OCI-LY3 (cell line): ENCODE data around the gene MDM4.

Source experiments
- H2AFZ ChIP-seq: fragments of 200-600, 300-600 bp; shearing (Covaris generic); 2 replicates; pipeline ENCODE4 v1.6.0; 2014; ENCODE audit warnings: antibody characterized with exemption, low read depth, low read length
- H3K27ac ChIP-seq: fragments of 200-600, 300-600 bp; sonication (generic); 2 replicates; pipeline ENCODE4 v1.5.1; 2014; ENCODE audit warnings: mild to moderate bottlenecking, low read length, moderate library complexity, mixed read lengths
- H3K27me3 ChIP-seq: fragments of 200-600, 300-600 bp; sonication (generic); 2 replicates; pipeline ENCODE4 v1.6.1; 2014; ENCODE audit warnings: low read depth, low read length, mixed read lengths
- H3K36me3 ChIP-seq: fragments of 200-600, 300-600 bp; sonication (generic); replicated peaks from 2 replicates; pipeline ENCODE3; 2014; ENCODE audit warnings: low read depth, low read length, mixed read lengths
- H3K4me1 ChIP-seq: fragments of 300-600, 200-600 bp; sonication (generic); 2 replicates; pipeline ENCODE4 v1.6.1; 2014; ENCODE audit warnings: low read length, mixed read lengths
- H3K4me2 ChIP-seq: fragments of 200-600, 300-600 bp; sonication (generic); 2 replicates; pipeline ENCODE4 v1.6.1; 2014; ENCODE audit warnings: low read length, mixed read lengths
- H3K4me3 ChIP-seq: fragments of 300-600, 200-600 bp; sonication (generic); 2 replicates; pipeline ENCODE4 v1.5.1; 2014; ENCODE audit warnings: antibody characterized with exemption, mild to moderate bottlenecking, low read length, moderate library complexity
- H3K79me2 ChIP-seq: fragments of 300-600, 200-600 bp; shearing (Covaris generic); 2 replicates; pipeline ENCODE4 v1.6.1; 2014; ENCODE audit warnings: mild to moderate bottlenecking, low read length, mixed read lengths
- H3K9ac ChIP-seq: fragments of 300-600, 200-600 bp; shearing (Covaris generic); 2 replicates; pipeline ENCODE4 v1.6.0; 2014; ENCODE audit warnings: mild to moderate bottlenecking, low read length, moderate library complexity
- H3K9me3 ChIP-seq: fragments of 200-600, 300-600 bp; shearing (Covaris generic); 2 replicates; pipeline ENCODE4 v1.6.1; 2014; ENCODE audit warnings: low read length, mixed read lengths; ENCODE audit not compliant: insufficient read depth
- H4K20me1 ChIP-seq: fragments of 200-600, 300-600 bp; sonication (generic); 2 replicates; pipeline ENCODE4 v1.6.1; 2016; ENCODE audit warnings: low read length, mixed read lengths; ENCODE audit not compliant: insufficient read depth
- CTCF ChIP-seq: fragments of 200-600, 300-600 bp; sonication (generic); IDR thresholded peaks from 2 replicates; pipeline ENCODE4 v1.5.1; 2014; ENCODE audit warnings: antibody characterized with exemption, low read length, low read depth
- EZH2phosphoT487 ChIP-seq: fragments of 200-600 bp; shearing (Covaris generic); IDR thresholded peaks from 2 replicates; pipeline ENCODE4 v1.6.1; 2018; ENCODE audit warnings: antibody characterized with exemption, mixed run types, low read depth

MDM4 gene

DNA sequence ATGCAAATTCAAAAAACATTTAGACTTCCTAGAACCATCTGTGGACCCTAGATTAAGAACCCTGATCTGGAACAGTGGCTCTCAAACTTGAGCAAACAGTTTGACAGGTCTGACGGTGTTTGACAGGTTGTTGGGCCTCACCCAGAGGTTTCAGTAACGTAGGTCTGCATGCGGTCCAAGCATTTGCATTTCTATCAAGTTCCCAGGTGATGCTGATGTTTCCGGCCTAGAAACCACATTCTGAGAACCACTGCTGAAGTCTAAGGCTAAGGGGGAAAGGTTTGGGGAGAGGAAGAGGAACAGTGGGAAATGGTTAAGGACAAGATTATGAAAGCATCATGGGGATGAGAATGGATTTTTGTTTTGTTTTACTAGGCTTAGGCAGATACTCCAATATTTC is 48.6 kb downstream of the MDM4 start:
- no peak overlapping the region for H3K27ac ChIP-seq

DNA sequence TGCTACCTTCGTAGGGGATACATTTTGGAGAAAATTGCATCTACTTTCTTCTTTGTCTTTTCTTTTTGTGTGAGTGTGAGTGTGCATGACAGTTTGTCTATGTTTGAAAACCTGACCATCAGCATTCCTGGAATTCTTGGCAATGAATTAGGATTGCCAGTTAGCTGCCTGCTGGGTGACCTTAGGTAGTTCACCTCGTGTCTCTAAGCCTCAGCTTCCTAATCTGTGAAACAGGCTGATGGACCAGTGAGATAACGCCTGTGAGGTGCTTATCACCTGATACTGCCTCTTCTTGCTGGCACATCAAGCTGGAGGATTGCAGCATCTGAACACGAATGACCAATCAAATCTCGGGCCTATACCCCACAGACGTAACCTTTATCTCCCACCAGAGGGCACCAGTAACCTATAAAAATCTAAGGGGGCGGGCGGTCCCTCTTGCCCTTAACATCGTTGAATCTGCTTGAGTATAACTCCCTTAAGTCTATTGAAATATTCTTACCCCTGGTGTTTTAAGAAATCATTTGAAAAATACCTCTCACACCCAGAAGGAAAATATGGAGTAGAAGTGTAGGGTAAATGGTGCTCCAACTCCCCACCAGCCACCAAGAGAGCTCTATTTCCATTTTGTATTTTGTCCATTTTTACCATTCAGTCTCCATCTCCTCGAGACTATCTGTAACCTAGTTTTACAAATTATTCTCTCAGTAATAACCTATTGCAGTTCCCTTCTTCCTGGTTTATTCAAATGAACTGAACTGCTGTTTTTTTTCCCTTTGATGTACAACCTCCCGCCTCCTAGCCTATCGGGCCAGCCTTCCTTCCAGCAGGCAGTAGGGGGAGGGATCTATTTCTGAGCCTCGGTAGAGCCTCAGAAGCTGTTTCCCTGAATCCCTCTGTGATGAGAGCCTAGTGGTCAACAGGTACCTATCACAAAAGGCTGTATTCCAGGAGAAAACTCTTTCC is 49.7 kb downstream of the MDM4 start:
- peaks cover 27% of the 10 kb centered on the region for H3K36me3 ChIP-seq
- H4K20me1 ChIP-seq, result peaks cover 23% of the 10 kb centered on the region; the same call in 1 of the 2 replicates
- no peak overlapping the region for H3K27ac ChIP-seq
- H3K9me3 ChIP-seq, result no peaks in the 10 kb centered on the region
- no peak overlapping the region for H3K9ac ChIP-seq
- no peak overlapping the region for H3K4me2 ChIP-seq
- H3K4me1 ChIP-seq, result peaks cover 8% of the 10 kb centered on the region
- H2AFZ ChIP-seq, result no peak overlapping the region
- no peak overlapping the region for H3K4me3 ChIP-seq
- H3K27me3 ChIP-seq, result no peaks in the 10 kb centered on the region
- TF ChIP-seq EZH2phosphoT487, result no peak
- TF ChIP-seq CTCF, result peak; percentile 84
- no peaks in the 10 kb centered on the region for H3K79me2 ChIP-seq

More for the DNA sequence above, 48.6 kb downstream of the MDM4 start:
- H3K4me2 ChIP-seq, result no peak overlapping the region
- peaks cover 8% of the 10 kb centered on the region for H3K4me1 ChIP-seq
- TF ChIP-seq CTCF, result no peak
- TF ChIP-seq EZH2phosphoT487, result no peak
- no peaks in the 10 kb centered on the region for H3K79me2 ChIP-seq
- no peaks in the 10 kb centered on the region for H3K27me3 ChIP-seq
- no peak overlapping the region for H3K4me3 ChIP-seq
- no peaks in the 10 kb centered on the region for H3K9me3 ChIP-seq
- no peak overlapping the region for H3K9ac ChIP-seq
- no peak overlapping the region for H2AFZ ChIP-seq
- H3K36me3 ChIP-seq, result peaks cover 30% of the 10 kb centered on the region
- peaks cover 23% of the 10 kb centered on the region; the same call in 1 of the 2 replicates for H4K20me1 ChIP-seq

DNA sequence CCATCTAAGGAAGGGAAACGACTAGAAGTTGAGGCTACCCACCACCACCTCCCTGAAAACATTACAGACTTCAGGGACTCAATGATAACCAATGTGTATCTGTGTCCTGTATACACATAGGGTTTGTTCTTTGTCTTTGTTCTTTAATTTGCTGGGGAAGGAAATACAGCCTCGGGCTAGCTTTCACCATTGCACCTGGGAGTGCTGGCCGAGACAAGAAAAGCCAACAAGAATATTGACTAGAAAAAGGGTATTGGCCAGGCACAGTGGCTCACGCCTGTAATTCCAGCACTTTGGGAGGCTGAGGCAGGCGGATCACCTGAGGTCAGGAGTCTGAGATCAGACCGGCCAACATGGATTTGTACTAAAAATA is 50.4 kb downstream of the MDM4 start:
- Histone ChIP-seq H3K9me3 (no peaks in the 10 kb centered on the region), H3K27ac (no peak overlapping the region), H3K4me2 (no peak overlapping the region), H2AFZ (no peak overlapping the region), H3K36me3 (peaks cover 31% of the 10 kb centered on the region), H3K27me3 (no peaks in the 10 kb centered on the region), H3K4me1 (peaks cover 8% of the 10 kb centered on the region), H3K9ac (no peak overlapping the region), H3K4me3 (no peak overlapping the region), H3K79me2 (no peaks in the 10 kb centered on the region), H4K20me1 (peaks cover 23% of the 10 kb centered on the region; the same call in 1 of the 2 replicates)
- TF ChIP-seq CTCF (no peak), EZH2phosphoT487 (no peak)

GRCh38 chr1:204567071-204567470 is 50.9 kb downstream of the MDM4 start:
- H3K27ac ChIP-seq, result no peak overlapping the region

More at GRCh38 chr1:204567071-204567470, 50.9 kb downstream of the MDM4 start:
- Histone ChIP-seq H3K36me3 (peaks cover 31% of the 10 kb centered on the region), H3K27me3 (no peaks in the 10 kb centered on the region), H3K9me3 (no peaks in the 10 kb centered on the region), H3K4me3 (no peak overlapping the region), H4K20me1 (peaks cover 23% of the 10 kb centered on the region; the same call in 1 of the 2 replicates), H3K4me2 (no peak overlapping the region), H3K79me2 (no peaks in the 10 kb centered on the region), H3K9ac (no peak overlapping the region), H2AFZ (no peak overlapping the region), H3K4me1 (peaks cover 8% of the 10 kb centered on the region)
- TF ChIP-seq EZH2phosphoT487, result no peak
- TF ChIP-seq CTCF, result no peak
